Endometrial microvascular endothelial cells (primary cell): ENCODE results near the gene ATP5F1A. TPM values are rescaled to one million over a fixed set of nuclear protein-coding genes. Genes with fewer than 3 reads are reported as not detected.
"Not testable (repeated sequence)": the region's sequence is repeated elsewhere in the genome, so short reads cannot be mapped to it uniquely, and the experiment has no call there.

ENCODE experiments used
- in situ Hi-C: cut with HindIII; loops from 2 replicates; pipeline ENCODE4 v1.10.0; 2017; ENCODE audit warnings: low sequenced_read_pairs, low pct_unique_long_range_greater_than_20kb; ENCODE audit errors: inconsistent ontology term
- total RNA-seq: library from RNA; depleted of rRNA; stranded (reverse); fragments of >200 nt; gene quantifications from one replicate; pipeline ENCODE4 v1.2.3, GENCODE V29; 2015; ENCODE audit errors: inconsistent ontology term

Gene ATP5F1A
- 727 TPM for total RNA-seq

- in situ Hi-C loops = no loop called here
Measured at GRCh38 chr18:46097801-46098615, at the start of gene ATP5F1A. ATP5F1A (minus strand) TSS chr18:46098296; CDS start chr18:46098231, 65 bp downstream.

GRCh38 chr18:46141199-46141598, 43.1 kb upstream of the ATP5F1A start:
- in situ Hi-C loops = no loop called here

- in situ Hi-C loops = no loop called here
Measured at GRCh38 chr18:46140173-46140572, 42.1 kb upstream of the ATP5F1A start.

- in situ Hi-C loops = no loop called here
Measured at GRCh38 chr18:46134920-46135675, 37.0 kb upstream of the ATP5F1A start.

- in situ Hi-C loops = no loop called here
Measured at GRCh38 chr18:46133534-46133933, 35.4 kb upstream of the ATP5F1A start.

- in situ Hi-C loops = not testable (repeated sequence)
Measured at GRCh38 chr18:46130549-46130948, 32.5 kb upstream of the ATP5F1A start.

- in situ Hi-C loops = no loop called here
Measured at GRCh38 chr18:46130061-46130460, 32.0 kb upstream of the ATP5F1A start.

GRCh38 chr18:46126625-46127024, 28.5 kb upstream of the ATP5F1A start:
- in situ Hi-C loops = not testable (repeated sequence)

GRCh38 chr18:46113751-46114150, 15.7 kb upstream of the ATP5F1A start:
- in situ Hi-C loops = no loop called here

- in situ Hi-C loops = no loop called here
Measured at GRCh38 chr18:46110406-46110805, 12.3 kb upstream of the ATP5F1A start.

GRCh38 chr18:46109386-46109785, 11.3 kb upstream of the ATP5F1A start:
- in situ Hi-C loops = no loop called here

GRCh38 chr18:46104128-46104911, 6.2 kb upstream of the ATP5F1A start, which contains the start of gene HAUS1:
HAUS1 (plus strand) TSS chr18:46104385; CDS start chr18:46104412, 27 bp downstream.
- in situ Hi-C loops = no loop called here

GRCh38 chr18:46099463-46099862, 1.4 kb upstream of the ATP5F1A start:
- in situ Hi-C loops = no loop called here

- in situ Hi-C loops = no loop called here
Measured at GRCh38 chr18:46098616-46098933, 479 bp upstream of the ATP5F1A start.

GRCh38 chr18:46097431-46097800, 680 bp downstream of the ATP5F1A start:
- in situ Hi-C loops = no loop called here

- in situ Hi-C loops = no loop called here
Measured at GRCh38 chr18:46096651-46097300, 1.3 kb downstream of the ATP5F1A start.

- in situ Hi-C loops = no loop called here
Measured at GRCh38 chr18:46095532-46095931, 2.6 kb downstream of the ATP5F1A start.

GRCh38 chr18:46088501-46088900, 9.6 kb downstream of the ATP5F1A start:
- in situ Hi-C loops = not testable (repeated sequence)

- in situ Hi-C loops = no loop called here
Measured at GRCh38 chr18:46084431-46084830, 13.7 kb downstream of the ATP5F1A start.
